Measurements from ENCODE around the gene DNAL1.
"Not testable (repeated sequence)": the region's sequence is repeated elsewhere in the genome, so short reads cannot be mapped to it uniquely, and the experiment has no call there.

DNAL1 gene

DNA sequence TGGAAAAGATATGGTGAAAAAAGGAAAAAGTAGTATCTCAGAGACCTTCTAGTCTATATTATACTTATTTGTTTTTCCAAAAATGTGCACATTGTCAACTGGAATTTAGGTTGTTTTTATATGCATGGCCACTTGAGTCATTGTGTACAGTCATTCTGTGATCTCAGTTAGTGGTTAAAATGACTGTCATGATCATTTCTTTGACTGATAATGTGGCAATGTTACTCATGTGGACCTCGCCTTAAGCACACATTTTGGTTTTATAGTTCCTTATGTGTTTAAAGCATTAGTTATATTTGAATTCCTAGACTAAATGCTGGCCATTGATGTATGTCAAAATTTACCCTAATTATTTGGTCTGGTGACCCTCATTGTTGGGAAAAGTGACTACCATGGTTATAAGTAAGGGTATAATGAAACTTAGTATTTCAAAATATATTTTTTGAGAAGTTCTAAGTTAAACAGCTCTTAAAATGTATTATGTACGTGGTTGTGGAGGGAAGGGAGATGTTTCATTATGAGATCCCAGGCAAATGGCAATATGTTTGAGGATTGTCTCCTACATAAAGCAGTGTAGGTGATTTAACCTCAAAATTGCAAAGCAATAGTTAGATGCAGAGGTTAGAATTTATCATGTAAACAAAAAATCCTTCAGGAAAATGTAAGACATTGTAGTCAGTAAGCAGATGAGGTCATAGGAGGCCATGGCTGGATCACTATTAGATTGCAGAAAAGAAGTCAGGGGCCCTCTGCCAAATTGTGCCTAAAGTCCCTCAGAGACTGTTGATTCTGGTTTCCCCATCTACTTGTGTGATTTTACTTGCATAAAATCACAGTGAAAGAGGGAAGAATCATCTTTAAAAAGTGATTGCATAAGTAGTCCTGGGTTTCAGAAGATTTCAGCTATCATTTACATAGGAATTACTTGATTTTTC is 51.9 kb downstream of the DNAL1 start:
- CTCF ChIA-PET, result no interaction called here
- Mint-ChIP-seq H3K27ac (no peak overlapping the region), H3K4me3 (no peak overlapping the region), H3K36me3 (peaks cover 2% of the 10 kb centered on the region), H3K9me3 (no peaks in the 10 kb centered on the region), H3K4me1 (peaks cover 10% of the 10 kb centered on the region), H3K27me3 (no peaks in the 10 kb centered on the region)
- DNase-seq, result no peak

DNA sequence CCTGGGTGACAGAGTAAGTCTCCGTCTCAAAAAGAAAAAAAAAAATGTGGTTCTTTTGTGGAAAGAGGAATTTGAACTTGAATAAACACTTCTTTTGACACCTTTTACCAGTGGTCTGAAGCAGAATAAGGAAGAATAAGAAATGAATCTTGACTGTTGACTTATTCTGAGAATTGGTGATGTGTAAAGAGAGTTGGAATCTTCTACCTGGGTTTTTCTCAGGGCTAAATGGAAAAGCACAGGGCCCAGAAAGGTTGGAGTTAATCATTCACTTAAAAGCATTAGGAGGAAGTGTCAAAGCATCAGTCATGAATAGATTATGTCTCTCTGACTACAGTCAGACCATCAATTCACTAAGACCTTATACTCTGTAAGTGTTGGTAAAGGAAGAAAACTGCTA is 55.5 kb downstream of the DNAL1 start:
- Mint-ChIP-seq H3K27me3 (no peaks in the 10 kb centered on the region), H3K36me3 (no peaks in the 10 kb centered on the region), H3K9me3 (no peaks in the 10 kb centered on the region), H3K27ac (no peak overlapping the region), H3K4me3 (no peak overlapping the region), H3K4me1 (peaks cover 10% of the 10 kb centered on the region)
- no peak for DNase-seq
- CTCF ChIA-PET, result interaction anchor here (1.6 kb wide), 1 partner anchor 11 kb away, joined by 3 read pairs; no protein-coding TSS in a partner anchor

- H3K9me3 Mint-ChIP-seq, H3K4me3 Mint-ChIP-seq: not testable (repeated sequence)
- peaks cover 18% of the 10 kb centered on the region for H3K4me1 Mint-ChIP-seq
These were observed 63.3 kb downstream of the DNAL1 start for GRCh38 chr14:73708076-73708475.

GRCh38 chr14:73709904-73710469 is 65.2 kb downstream of the DNAL1 start:
- Mint-ChIP-seq H3K9me3 (no peaks in the 10 kb centered on the region), H3K27me3 (no peaks in the 10 kb centered on the region), H3K27ac (no peak overlapping the region), H3K4me1 (peaks cover 29% of the 10 kb centered on the region), H3K4me3 (no peak overlapping the region), H3K36me3 (peaks cover 15% of the 10 kb centered on the region)
- DNase-seq, result no peak
- CTCF ChIA-PET, result no interaction called here

More at GRCh38 chr14:73708076-73708475, 63.3 kb downstream of the DNAL1 start:
- CTCF ChIA-PET, H3K36me3 Mint-ChIP-seq, H3K27me3 Mint-ChIP-seq, DNase-seq, H3K27ac Mint-ChIP-seq: not testable (repeated sequence)

DNA sequence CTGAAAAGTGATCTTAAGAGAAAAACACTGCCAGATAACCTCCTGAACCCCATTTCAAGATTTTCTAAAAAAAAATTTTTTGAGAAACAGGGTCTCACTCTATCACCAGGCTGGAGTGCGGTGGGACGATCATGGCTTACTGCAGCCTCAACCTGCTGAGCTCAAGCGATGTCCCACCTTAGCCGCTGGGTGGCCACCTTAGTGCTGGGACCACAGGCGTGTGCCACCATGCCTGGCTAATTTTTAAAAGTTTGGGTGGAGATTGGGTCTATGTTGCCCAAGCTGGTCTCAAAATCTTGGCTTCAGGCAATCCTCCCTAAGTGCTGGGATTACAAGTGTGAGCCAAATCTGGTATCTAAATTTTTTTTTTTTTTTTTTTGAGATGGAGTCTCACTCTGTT is 66.0 kb downstream of the DNAL1 start:
- Mint-ChIP-seq H3K27me3 (no peaks in the 10 kb centered on the region), H3K27ac (no peak overlapping the region), H3K4me3 (no peak overlapping the region), H3K4me1 (peaks cover 32% of the 10 kb centered on the region), H3K36me3 (peaks cover 18% of the 10 kb centered on the region), H3K9me3 (no peaks in the 10 kb centered on the region)
- DNase-seq, result no peak
- CTCF ChIA-PET, result interaction anchor here (1.2 kb wide), 1 partner anchor 119 kb away, joined by 3 read pairs; no protein-coding TSS in a partner anchor

DNA sequence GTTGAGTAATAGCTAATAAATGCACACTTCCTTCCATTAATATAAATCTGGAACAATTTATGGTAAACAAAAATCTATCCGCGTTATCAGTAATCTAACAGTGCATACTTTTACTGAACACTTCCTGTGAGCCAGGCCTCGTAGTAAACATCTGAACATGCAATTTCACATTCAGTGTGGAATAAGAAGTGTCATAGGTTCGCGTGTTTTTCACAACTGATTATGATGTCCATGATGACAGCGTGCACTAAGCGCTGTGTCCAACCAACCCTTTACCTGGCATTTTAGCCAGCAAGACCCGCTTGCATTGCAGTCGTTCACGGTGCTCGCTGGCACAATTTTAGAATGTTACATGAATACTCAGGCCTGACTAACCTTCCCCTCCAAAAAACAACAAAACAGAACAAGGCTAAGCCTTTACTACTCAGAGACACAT is 67.3 kb downstream of the DNAL1 start:
- Mint-ChIP-seq H3K4me1 (peaks cover 34% of the 10 kb centered on the region), H3K9me3 (no peaks in the 10 kb centered on the region), H3K27me3 (no peaks in the 10 kb centered on the region), H3K27ac (peak overlapping the region; percentile 97), H3K4me3 (peak overlapping the region; percentile 86), H3K36me3 (peaks cover 22% of the 10 kb centered on the region)
- CTCF ChIA-PET, result interaction anchor here (0.7 to 1.2 kb wide), 5 partner anchors 11 to 143 kb away, joined by 3 to 6 read pairs (median 3); partner anchors contain the start of gene ACOT2
- no peak for DNase-seq

- Mint-ChIP-seq H3K4me3 (peak overlapping the region; percentile 86), H3K9me3 (no peaks in the 10 kb centered on the region), H3K4me1 (peaks cover 34% of the 10 kb centered on the region), H3K27ac (peak overlapping the region; percentile 97), H3K36me3 (peaks cover 23% of the 10 kb centered on the region), H3K27me3 (no peaks in the 10 kb centered on the region)
- peak; percentile 55 for DNase-seq
- CTCF ChIA-PET, result interaction anchor here (0.7 to 1.1 kb wide), 5 partner anchors 16 to 145 kb away, joined by 3 to 6 read pairs (median 3); partner anchors contain the start of gene ACOT2
These were observed 67.9 kb downstream of the DNAL1 start for GRCh38 chr14:73712540-73713180.

- Mint-ChIP-seq H3K36me3 (peaks cover 29% of the 10 kb centered on the region), H3K27ac (peak overlapping the region; percentile 97), H3K4me3 (peak overlapping the region; percentile 86), H3K9me3 (no peaks in the 10 kb centered on the region), H3K27me3 (no peaks in the 10 kb centered on the region), H3K4me1 (peaks cover 34% of the 10 kb centered on the region)
- CTCF ChIA-PET, result interaction anchor here (0.8 to 0.9 kb wide), 2 partner anchors 16 to 146 kb away, joined by 3 read pairs; no protein-coding TSS in a partner anchor
- no peak for DNase-seq
These were observed 68.5 kb downstream of the DNAL1 start for GRCh38 chr14:73713206-73713802.

DNA sequence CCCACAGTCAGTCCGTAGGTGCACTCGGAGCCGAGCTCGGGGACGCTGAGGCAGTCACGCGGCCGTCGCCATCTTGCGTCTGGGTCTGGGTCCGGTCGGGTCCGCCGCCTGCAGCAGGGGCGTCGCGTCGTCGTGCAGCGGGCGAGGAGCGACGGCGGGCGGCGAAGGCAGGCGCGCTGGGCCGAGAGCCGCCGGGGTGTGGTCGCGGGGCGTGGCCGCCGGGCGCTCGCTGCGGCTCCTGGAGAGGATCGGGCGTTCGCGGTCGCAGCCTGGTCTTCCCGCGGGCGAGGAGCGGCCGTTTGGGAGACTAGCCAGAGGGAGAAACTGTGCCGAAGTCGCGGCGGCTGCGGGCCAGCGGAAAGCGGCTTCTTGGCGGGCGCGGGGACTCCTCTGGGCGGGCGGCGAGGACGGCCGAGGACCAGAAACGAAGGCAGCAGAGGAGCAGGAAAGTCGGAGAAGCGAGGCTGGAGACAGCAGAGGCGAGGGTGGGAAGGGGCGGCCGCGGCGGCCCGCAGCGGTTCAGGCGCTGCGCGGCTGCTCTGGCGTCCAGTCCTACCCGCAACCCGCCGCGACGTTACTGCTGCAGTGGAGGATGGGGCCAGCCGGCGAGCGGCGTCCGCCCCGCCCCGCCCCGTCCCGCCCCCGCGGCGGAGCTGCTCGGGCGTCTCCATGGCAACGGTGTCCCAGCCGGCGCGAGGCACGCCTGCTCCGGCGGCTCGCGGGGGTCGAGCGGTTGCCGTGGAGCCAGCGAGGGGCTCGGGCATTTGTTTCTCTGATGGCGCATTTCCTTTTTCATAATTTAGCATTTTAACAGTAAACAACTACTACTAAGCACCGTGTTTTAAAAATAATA is 69.2 kb downstream of the DNAL1 start, which contains the start of gene PNMA1:
Gene PNMA1 (minus strand): TSS at position 582 of the 853 bp plus-strand sequence. CDS start 745 bp downstream, outside the sequence.
- Mint-ChIP-seq H3K36me3 (peaks cover 29% of the 10 kb centered on the region), H3K9me3 (no peaks in the 10 kb centered on the region), H3K4me3 (peak within 1 kb of the TSS; percentile 86), H3K4me1 (peaks cover 34% of the 10 kb centered on the region), H3K27me3 (no peaks in the 10 kb centered on the region), H3K27ac (peak within 1 kb of the TSS; percentile 97)
- peak; percentile 90 for DNase-seq
- CTCF ChIA-PET, result interaction anchor here (0.8 to 0.9 kb wide), 2 partner anchors 15 to 146 kb away, joined by 3 read pairs; no protein-coding TSS in a partner anchor

GRCh38 chr14:73714656-73715081 is 69.9 kb downstream of the DNAL1 start:
- no peaks in the 10 kb centered on the region for H3K9me3 Mint-ChIP-seq
- peak overlapping the region; percentile 76 for H3K4me3 Mint-ChIP-seq
- H3K4me1 Mint-ChIP-seq, result peaks cover 34% of the 10 kb centered on the region
- CTCF ChIA-PET, result no interaction called here
- H3K27ac Mint-ChIP-seq, result peak overlapping the region; percentile 85
- no peak for DNase-seq
- H3K27me3 Mint-ChIP-seq, result no peaks in the 10 kb centered on the region
- peaks cover 35% of the 10 kb centered on the region for H3K36me3 Mint-ChIP-seq

DNA sequence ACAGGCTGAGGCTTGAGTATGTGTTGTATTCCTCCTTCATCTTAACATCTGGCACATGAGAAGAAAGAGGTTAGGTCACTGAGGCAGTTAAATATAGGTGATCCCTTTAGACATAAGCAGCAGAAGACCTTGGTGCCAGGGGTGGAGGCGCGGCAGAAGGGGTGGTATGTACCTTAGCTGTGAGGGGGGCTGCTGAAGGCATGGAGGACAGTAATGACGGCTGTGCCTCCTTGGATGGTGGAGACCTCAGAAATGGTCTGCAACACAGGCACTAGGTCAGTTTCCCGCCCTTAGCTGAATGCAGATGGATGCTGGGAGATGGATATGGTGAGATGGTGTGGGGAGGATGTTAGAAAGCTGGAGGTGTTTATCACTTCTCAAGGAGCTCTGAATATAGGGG is 70.9 kb downstream of the DNAL1 start:
- CTCF ChIA-PET, result interaction anchor here (3.5 kb wide), 1 partner anchor 13 kb away, joined by 23 read pairs; no protein-coding TSS in a partner anchor
- DNase-seq, result no peak
- Mint-ChIP-seq H3K36me3 (peaks cover 38% of the 10 kb centered on the region), H3K27ac (no peak overlapping the region), H3K9me3 (no peaks in the 10 kb centered on the region), H3K27me3 (no peaks in the 10 kb centered on the region), H3K4me3 (no peak overlapping the region), H3K4me1 (peaks cover 30% of the 10 kb centered on the region)

DNA sequence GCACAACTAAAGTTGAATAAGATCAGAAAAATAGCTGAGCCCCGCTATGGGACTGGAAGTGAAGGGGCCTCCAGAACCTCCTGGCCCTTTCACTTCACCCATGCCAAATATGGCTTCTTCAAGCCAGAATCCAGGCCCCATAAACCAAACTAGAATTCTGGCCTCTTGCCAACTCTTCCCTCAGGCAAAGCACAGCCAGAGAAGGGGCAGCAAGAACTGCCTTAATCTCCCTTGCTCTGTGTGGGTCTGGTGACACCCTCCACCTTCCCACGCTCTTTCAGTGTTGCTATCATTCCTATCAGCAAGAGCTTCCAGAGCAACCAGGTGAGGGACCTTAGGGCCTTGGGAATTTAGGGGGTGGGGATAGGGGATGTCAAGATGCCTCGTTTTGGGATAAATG is 72.5 kb downstream of the DNAL1 start:
- no peak for DNase-seq
- Mint-ChIP-seq H3K36me3 (peaks cover 47% of the 10 kb centered on the region), H3K4me3 (no peak overlapping the region), H3K9me3 (no peaks in the 10 kb centered on the region), H3K4me1 (peaks cover 24% of the 10 kb centered on the region), H3K27me3 (no peaks in the 10 kb centered on the region), H3K27ac (peak overlapping the region; percentile 22)
- CTCF ChIA-PET, result interaction anchor here (0.6 to 3.5 kb wide), 3 partner anchors 11 to 565 kb away, joined by 3 to 23 read pairs (median 3); no protein-coding TSS in a partner anchor
